Measurements from ENCODE around the gene EHF.
"Not testable (repeated sequence)": the region's sequence is repeated elsewhere in the genome, so short reads cannot be mapped to it uniquely, and the experiment has no call there.

EHF gene

DNA sequence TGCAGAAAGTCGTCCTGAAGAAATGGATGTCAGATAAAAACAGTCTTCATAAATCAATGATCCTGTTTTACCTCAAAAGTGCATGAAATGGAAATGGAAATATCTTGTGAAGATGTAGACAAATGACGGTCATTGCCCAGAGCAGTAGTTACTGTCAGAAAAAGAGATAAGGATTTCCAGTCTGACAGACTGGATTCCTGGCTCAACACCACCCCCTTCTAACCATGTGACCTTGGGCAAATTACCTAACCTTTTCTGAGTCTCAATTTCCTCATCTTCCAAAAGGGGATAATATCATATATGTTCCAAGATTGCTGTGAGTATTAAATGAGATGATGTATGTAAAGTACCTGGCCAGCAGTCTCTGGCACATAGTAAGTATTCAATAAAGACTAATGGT is 32.9 kb upstream of the EHF start:
- intact Hi-C loops (cut with DNase I; ENCODE audit: low total_unique reads), result loop anchor here (10.0 kb wide), 3 partner anchors 307 to 817 kb away; no protein-coding TSS in a partner anchor
- no peak overlapping the region for H3K4me3 ChIP-seq
- H3K4me1 ChIP-seq, result peaks cover 0 to 8% (median 2%) of the 10 kb centered on the region in 4 donors
- DNase-seq, result no peak
- H3K9me3 ChIP-seq, result no peaks in the 10 kb centered on the region
- peaks cover 0 to 7% of the 10 kb centered on the region in 2 donors for H3K27me3 ChIP-seq
- no peaks in the 10 kb centered on the region for H3K36me3 ChIP-seq
- no peak for TF ChIP-seq CTCF (IDR thresholded peaks at IDR 0.05)
- H3K27ac ChIP-seq, result no peak overlapping the region

GRCh38 chr11:34588701-34589100 is 32.2 kb upstream of the EHF start:
- no peaks in the 10 kb centered on the region for H3K36me3 ChIP-seq
- H3K27me3 ChIP-seq, result peaks cover 0 to 7% of the 10 kb centered on the region in 2 donors
- DNase-seq, result no peak

GRCh38 chr11:34589177-34589576 is 31.7 kb upstream of the EHF start:
- not testable (repeated sequence) for DNase-seq, H3K4me3 ChIP-seq, H3K4me1 ChIP-seq, H3K36me3 ChIP-seq, H3K27ac ChIP-seq, H3K27me3 ChIP-seq, H3K9me3 ChIP-seq
- intact Hi-C loops (cut with DNase I; ENCODE audit: low total_unique reads), result loop anchor here (10.0 kb wide), 3 partner anchors 306 to 816 kb away; no protein-coding TSS in a partner anchor

More at GRCh38 chr11:34588701-34589100, 32.2 kb upstream of the EHF start:
- intact Hi-C loops (cut with DNase I; ENCODE audit: low total_unique reads), result loop anchor here (10.0 kb wide), 3 partner anchors 306 to 816 kb away; no protein-coding TSS in a partner anchor
- no peak for TF ChIP-seq CTCF (IDR thresholded peaks at IDR 0.05)
- H3K27ac ChIP-seq, result no peak overlapping the region
- no peak overlapping the region for H3K4me3 ChIP-seq
- peaks cover 0 to 8% (median 2%) of the 10 kb centered on the region in 4 donors for H3K4me1 ChIP-seq
- H3K9me3 ChIP-seq, result no peaks in the 10 kb centered on the region

DNA sequence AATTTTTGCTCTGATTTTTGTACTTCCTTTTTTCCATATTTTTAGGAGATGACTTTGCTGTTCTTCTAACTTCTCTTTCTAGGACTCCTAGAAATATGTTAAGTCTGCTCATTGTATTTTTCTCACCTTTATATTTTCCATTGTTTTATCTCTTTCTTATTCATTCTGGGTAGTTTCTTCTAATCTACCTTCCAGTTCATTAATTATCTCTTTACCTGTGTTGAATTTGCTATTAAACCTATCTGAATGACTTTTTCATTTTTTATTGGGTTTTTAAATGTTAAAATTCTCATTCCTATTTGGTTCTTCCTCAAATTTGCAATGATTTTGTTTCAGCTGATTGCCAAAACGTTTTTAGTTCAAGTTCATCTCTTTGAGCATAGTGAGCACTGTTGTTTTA is 27.8 kb upstream of the EHF start:
- H3K4me3 ChIP-seq, result no peak overlapping the region
- TF ChIP-seq CTCF (IDR thresholded peaks at IDR 0.05), result no peak
- intact Hi-C loops (cut with DNase I; ENCODE audit: low total_unique reads), result no loop called here
- peaks cover 0 to 3% of the 10 kb centered on the region in 2 donors for H3K27me3 ChIP-seq
- H3K4me1 ChIP-seq, result no peaks in the 10 kb centered on the region
- H3K9me3 ChIP-seq, result no peaks in the 10 kb centered on the region
- H3K36me3 ChIP-seq, result no peaks in the 10 kb centered on the region
- DNase-seq, result no peak
- no peak overlapping the region for H3K27ac ChIP-seq

- TF ChIP-seq CTCF (IDR thresholded peaks at IDR 0.05), result no peak
- H3K27me3 ChIP-seq, result peaks cover 0 to 3% of the 10 kb centered on the region in 2 donors
- intact Hi-C loops (cut with DNase I; ENCODE audit: low total_unique reads), result no loop called here
- no peak overlapping the region for H3K4me3 ChIP-seq
- no peaks in the 10 kb centered on the region for H3K4me1 ChIP-seq
- H3K9me3 ChIP-seq, result no peaks in the 10 kb centered on the region
- DNase-seq, result no peak
- no peak overlapping the region for H3K27ac ChIP-seq
- H3K36me3 ChIP-seq, result no peaks in the 10 kb centered on the region
Observed at GRCh38 chr11:34594603-34595002, 26.3 kb upstream of the EHF start.

DNA sequence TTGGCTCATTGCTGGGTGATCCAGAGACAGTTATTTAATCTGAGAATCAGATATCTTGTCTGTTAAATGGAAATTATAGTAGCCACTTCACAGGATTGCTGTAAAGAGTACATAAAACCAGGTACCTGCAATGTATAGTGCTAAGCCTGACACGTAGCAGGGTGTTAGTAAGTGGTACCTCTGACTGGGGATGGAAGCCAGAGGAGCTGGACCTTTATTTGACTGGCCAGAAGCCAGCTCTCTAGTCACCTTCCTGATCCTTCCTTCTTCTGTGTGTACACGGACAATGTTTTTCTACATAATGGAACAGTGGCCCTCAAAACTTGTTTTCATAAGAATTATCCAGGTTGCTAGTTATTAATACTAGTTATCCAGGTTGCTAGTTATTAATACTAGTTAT is 25.5 kb upstream of the EHF start:
- intact Hi-C loops (cut with DNase I; ENCODE audit: low total_unique reads), result no loop called here
- H3K4me1 ChIP-seq, result no peaks in the 10 kb centered on the region
- DNase-seq, result no peak
- TF ChIP-seq CTCF (IDR thresholded peaks at IDR 0.05), result no peak
- H3K36me3 ChIP-seq, result no peaks in the 10 kb centered on the region
- H3K9me3 ChIP-seq, result no peaks in the 10 kb centered on the region
- peaks cover 0 to 3% of the 10 kb centered on the region in 2 donors for H3K27me3 ChIP-seq
- H3K4me3 ChIP-seq, result no peak overlapping the region
- H3K27ac ChIP-seq, result no peak overlapping the region

Data from tibial artery (tissue), 4 donors.